Muscle layer of duodenum (tissue), 2 donors: ENCODE data around the gene SNTG2.

ENCODE experiments used
- H3K27ac ChIP-seq: one replicate; pipeline ENCODE4 v1.7.0; 2013; ENCODE audit warnings: mild to moderate bottlenecking, low read length
- H3K27me3 ChIP-seq: one replicate; pipeline ENCODE4 v1.7.0; 2013; ENCODE audit warnings: low read depth, mild to moderate bottlenecking, control low read depth, low read length
- H3K36me3 ChIP-seq, 2 donors: one replicate each; pipeline ENCODE4 v1.7.0; 2013; ENCODE audit warnings: low read length in 2 of 2, control low read depth in 1 of 2, mild to moderate bottlenecking in 1 of 2; ENCODE audit not compliant: insufficient read depth in 2 of 2, control insufficient read depth in 1 of 2
- H3K4me1 ChIP-seq, 2 donors: one replicate each; pipeline ENCODE4 v1.7.0; 2013; ENCODE audit warnings: low read length in 2 of 2, mild to moderate bottlenecking in 2 of 2, control low read depth in 1 of 2, moderate library complexity in 1 of 2; ENCODE audit not compliant: insufficient read depth in 2 of 2, control insufficient read depth in 1 of 2
- H3K4me3 ChIP-seq, 2 donors: one replicate each; pipeline ENCODE4 v1.7.0; 2013; ENCODE audit warnings: low read length in 2 of 2, low read depth in 1 of 2, mild to moderate bottlenecking in 1 of 2
- H3K9me3 ChIP-seq, 2 donors: one replicate each; pipeline ENCODE4 v1.7.0; 2013; ENCODE audit warnings: low read length in 2 of 2, control low read depth in 1 of 2, mild to moderate bottlenecking in 1 of 2; ENCODE audit not compliant: control insufficient read depth in 1 of 2
- donor health status: healthy.

Gene SNTG2

DNA sequence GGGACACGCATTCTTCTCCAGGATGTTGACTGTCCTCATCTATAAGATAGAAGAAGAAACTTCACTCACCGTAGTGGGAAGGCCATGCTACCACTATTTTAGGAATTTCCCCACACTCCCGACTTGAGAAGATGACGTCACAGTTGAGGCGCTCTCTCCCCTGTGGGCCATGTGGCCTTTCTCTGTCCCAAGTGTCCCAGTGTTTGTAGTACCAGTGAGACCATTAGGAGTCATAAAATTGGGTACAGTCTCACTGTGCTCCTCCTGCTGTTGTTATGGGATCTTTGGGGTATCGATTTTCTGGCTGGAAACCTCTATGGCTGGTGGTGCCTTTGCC is 7.2 kb upstream of the SNTG2 start:
- Histone ChIP-seq H3K4me3 (no peak overlapping the region), H3K9me3 (peaks cover 8 to 10% of the 10 kb centered on the region in 2 donors), H3K27me3 (no peaks in the 10 kb centered on the region), H3K36me3 (no peaks in the 10 kb centered on the region), H3K27ac (no peak overlapping the region), H3K4me1 (no peaks in the 10 kb centered on the region)

DNA sequence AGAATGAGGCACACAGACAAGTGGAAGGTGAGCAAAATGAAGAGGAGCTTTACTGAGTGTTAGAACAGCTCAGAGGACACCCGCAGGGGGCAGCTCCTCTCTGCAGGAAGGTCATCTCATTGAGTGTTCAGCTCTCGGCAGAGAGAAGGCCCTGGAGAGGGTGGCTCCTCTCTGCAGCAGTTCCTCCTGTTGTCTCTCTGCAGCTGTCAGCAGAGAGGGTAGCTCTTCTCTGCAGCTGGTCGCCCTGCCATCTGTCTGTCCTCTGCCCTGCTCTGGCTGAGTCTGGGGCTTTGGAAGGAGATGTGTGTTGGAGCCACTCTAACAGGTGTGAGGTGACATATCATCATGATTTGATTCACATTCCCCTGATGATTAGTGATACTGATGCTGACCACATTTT is 6.8 kb upstream of the SNTG2 start:
- Histone ChIP-seq H3K9me3 (peaks cover 8 to 10% of the 10 kb centered on the region in 2 donors), H3K4me3 (no peak overlapping the region)

GRCh38 chr2:944693-945092 is 6.0 kb upstream of the SNTG2 start:
- Histone ChIP-seq H3K27ac (no peak overlapping the region), H3K27me3 (peaks cover 6% of the 10 kb centered on the region), H3K4me1 (peaks cover 0 to 3% of the 10 kb centered on the region in 2 donors), H3K9me3 (peaks cover 8 to 10% of the 10 kb centered on the region in 2 donors), H3K36me3 (no peaks in the 10 kb centered on the region), H3K4me3 (no peak overlapping the region)

More for the DNA sequence above, 6.8 kb upstream of the SNTG2 start:
- no peak overlapping the region for H3K27ac ChIP-seq
- no peaks in the 10 kb centered on the region for H3K27me3 ChIP-seq
- H3K4me1 ChIP-seq: no peaks in the 10 kb centered on the region
- no peaks in the 10 kb centered on the region for H3K36me3 ChIP-seq

GRCh38 chr2:945104-945503 is 5.5 kb upstream of the SNTG2 start:
- Histone ChIP-seq H3K27ac (no peak overlapping the region), H3K9me3 (peaks cover 8 to 10% of the 10 kb centered on the region in 2 donors), H3K27me3 (peaks cover 8% of the 10 kb centered on the region), H3K36me3 (no peaks in the 10 kb centered on the region), H3K4me3 (no peak overlapping the region), H3K4me1 (peaks cover 0 to 7% of the 10 kb centered on the region in 2 donors)

- Histone ChIP-seq H3K4me1 (peaks cover 0 to 13% of the 10 kb centered on the region in 2 donors), H3K27me3 (peaks cover 10% of the 10 kb centered on the region), H3K36me3 (no peaks in the 10 kb centered on the region), H3K4me3 (no peak overlapping the region), H3K9me3 (peaks cover 8 to 10% of the 10 kb centered on the region in 2 donors), H3K27ac (no peak overlapping the region)
Observed at GRCh38 chr2:946073-946948, 4.3 kb upstream of the SNTG2 start.

DNA sequence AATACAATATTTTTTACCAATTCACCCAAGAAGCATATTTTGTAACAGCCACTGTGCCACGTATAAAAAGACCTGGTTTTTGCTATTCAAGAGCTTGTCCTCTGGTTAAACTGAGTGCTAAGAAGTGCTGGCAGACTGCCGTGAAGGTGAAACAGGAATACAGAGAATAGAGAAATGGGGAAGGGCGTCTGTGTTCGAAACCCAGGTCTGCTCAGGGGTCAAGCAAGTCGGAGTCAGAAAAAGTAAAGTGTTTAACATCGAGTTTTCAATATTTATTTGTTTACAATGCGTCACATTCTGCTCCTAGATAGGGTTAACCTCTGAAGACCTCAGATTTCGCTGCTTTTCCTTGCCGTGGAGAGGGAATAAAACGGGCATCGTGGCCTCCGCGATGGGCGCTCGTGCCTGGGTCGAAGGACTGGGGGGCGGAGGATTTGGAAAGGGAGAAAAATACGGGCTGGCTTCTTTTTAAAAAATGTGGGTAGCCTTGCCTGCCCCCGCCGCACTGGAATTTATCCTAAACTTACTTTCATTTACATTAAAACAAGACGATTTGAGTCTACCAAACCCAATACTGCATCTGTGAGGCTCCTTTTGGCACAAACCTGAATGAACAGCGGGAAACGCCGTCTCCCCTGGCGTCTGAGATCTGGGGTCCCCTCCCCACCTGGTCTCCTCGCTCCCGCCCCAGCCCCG is 1.1 kb upstream of the SNTG2 start:
- H3K27me3 ChIP-seq: peaks cover 22% of the 10 kb centered on the region
- H3K4me3 ChIP-seq: peak overlapping the region; percentile 34 to 62
- no peak overlapping the region for H3K27ac ChIP-seq
- H3K9me3 ChIP-seq: peaks cover 4 to 7% of the 10 kb centered on the region in 2 donors
- H3K36me3 ChIP-seq: no peaks in the 10 kb centered on the region
- peaks cover 0 to 13% of the 10 kb centered on the region in 2 donors for H3K4me1 ChIP-seq

DNA sequence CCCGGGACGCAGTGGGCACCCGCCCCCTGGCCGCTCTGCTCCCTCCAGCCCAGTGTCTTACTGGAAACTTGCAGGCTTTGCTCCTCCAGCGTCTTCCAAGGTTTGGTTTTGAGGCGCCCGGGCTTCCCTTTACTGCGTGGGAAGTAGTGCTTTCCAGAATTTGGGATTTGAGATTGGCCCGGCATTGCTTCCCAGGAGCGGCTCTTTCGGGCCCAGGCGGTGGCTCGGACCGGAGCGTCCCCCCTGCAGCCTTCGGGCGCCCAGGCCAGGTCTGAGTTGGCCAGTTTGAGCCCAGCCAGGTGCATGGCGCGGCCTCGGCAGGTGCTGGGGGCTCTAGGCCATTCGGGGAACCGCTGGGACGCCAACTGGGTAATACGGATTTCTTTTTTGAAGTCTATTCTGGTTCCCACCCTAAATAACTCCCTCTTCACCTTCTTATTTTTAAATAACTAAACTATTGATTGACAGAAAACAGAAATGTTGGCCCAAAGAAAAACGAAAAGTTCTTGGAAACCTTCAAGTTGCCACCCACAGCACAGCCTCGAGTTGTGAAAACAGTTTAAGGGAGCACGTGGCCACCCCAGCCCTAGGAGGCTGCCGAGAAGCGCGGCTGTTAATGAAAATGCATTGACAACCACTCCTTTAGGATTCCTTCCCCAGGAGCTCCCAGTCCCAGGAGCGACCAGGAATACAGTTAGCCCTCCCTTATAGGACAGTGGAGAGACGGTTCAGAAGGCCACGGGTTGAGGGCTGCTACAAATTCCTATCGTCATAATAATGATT is 766 bp downstream of the SNTG2 start:
- Histone ChIP-seq H3K4me1 (peaks cover 0 to 13% of the 10 kb centered on the region in 2 donors), H3K9me3 (no peaks in the 10 kb centered on the region), H3K36me3 (no peaks in the 10 kb centered on the region), H3K4me3 (peak overlapping the region in 1 of 2 donors; percentile 50), H3K27me3 (peaks cover 22% of the 10 kb centered on the region), H3K27ac (no peak overlapping the region)

GRCh38 chr2:953408-953807 is 2.8 kb downstream of the SNTG2 start:
- Histone ChIP-seq H3K4me3 (no peak overlapping the region), H3K27me3 (peaks cover 22% of the 10 kb centered on the region), H3K36me3 (no peaks in the 10 kb centered on the region), H3K27ac (no peak overlapping the region), H3K4me1 (peaks cover 0 to 13% of the 10 kb centered on the region in 2 donors), H3K9me3 (no peaks in the 10 kb centered on the region)

DNA sequence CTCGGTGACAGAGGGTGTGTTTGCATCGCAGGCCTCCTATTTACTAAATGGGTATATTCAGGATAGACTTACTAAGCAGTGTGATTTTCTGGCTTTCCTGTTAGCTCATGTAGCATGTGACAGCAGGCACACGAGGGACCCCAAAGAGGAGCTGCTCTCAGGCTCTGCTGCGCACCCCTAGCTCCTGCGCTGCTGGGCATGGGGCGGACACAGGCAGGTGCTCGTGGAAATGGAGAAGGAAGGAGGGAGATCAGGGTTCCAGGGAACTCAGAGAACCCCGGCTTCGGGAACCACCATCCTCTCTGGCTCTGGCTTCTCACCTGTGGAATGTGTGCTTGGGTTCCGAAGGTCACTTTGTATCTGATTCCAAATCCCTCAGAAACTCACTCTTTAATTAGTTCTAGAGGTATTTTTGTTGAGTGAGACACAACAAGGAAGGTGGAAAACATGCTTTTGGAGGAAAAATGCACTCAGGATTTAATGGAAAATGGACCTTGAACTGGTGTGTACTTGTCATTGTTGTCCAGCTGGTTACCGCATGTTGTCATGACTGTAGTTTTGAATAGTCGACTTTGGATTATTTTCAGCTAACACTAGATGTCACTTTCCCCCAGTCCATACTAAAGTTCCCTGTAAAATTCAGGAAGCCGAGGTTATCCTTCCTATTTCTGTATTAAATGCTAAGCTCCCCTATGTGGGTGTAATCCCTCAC is 3.5 kb downstream of the SNTG2 start:
- H3K4me1 ChIP-seq: peaks cover 0 to 13% of the 10 kb centered on the region in 2 donors
- H3K9me3 ChIP-seq: no peaks in the 10 kb centered on the region
- no peak overlapping the region for H3K4me3 ChIP-seq
- H3K27ac ChIP-seq: no peak overlapping the region
- no peaks in the 10 kb centered on the region for H3K36me3 ChIP-seq
- H3K27me3 ChIP-seq: peaks cover 22% of the 10 kb centered on the region

- H3K4me1 ChIP-seq: peaks cover 0 to 11% of the 10 kb centered on the region in 2 donors
- H3K27ac ChIP-seq: no peak overlapping the region
- H3K4me3 ChIP-seq: no peak overlapping the region
- no peaks in the 10 kb centered on the region for H3K9me3 ChIP-seq
- no peaks in the 10 kb centered on the region for H3K36me3 ChIP-seq
- H3K27me3 ChIP-seq: peaks cover 17% of the 10 kb centered on the region
Observed at GRCh38 chr2:954687-955000, 4.0 kb downstream of the SNTG2 start.
